Type B pancreatic cell (in vitro differentiated cells): ENCODE measurements around the gene NFE2L3. TPM values are rescaled to one million over a fixed set of nuclear protein-coding genes. Genes with fewer than 3 reads are reported as not detected.
"Not testable (repeated sequence)": the region's sequence is repeated elsewhere in the genome, so short reads cannot be mapped to it uniquely, and the experiment has no call there.

Source experiments
- DNase-seq: peaks from one replicate; pipeline ENCODE4 v3.0.0; 2021; ENCODE audit warnings: mixed read lengths; ENCODE audit not compliant: unreplicated experiment; ENCODE audit errors: extremely low spot score
- H3K27ac Mint-ChIP-seq: 2 replicates; pipeline ENCODE4 v1.8.0; 2021; ENCODE audit warnings: mild to moderate bottlenecking, mixed read lengths
- H3K27me3 Mint-ChIP-seq: 2 replicates; pipeline ENCODE4 v1.8.0; 2021; ENCODE audit warnings: mixed read lengths
- H3K36me3 Mint-ChIP-seq: 2 replicates; pipeline ENCODE4 v1.8.0; 2021; ENCODE audit warnings: mixed read lengths
- H3K4me1 Mint-ChIP-seq: one replicate; pipeline ENCODE4 v1.8.0; 2021; ENCODE audit warnings: mixed read lengths; ENCODE audit not compliant: unreplicated experiment
- H3K4me3 Mint-ChIP-seq: 2 replicates; pipeline ENCODE4 v1.8.0; 2021; ENCODE audit warnings: mild to moderate bottlenecking, mixed read lengths
- H3K9me3 Mint-ChIP-seq: 2 replicates; pipeline ENCODE4 v1.8.0; 2021; ENCODE audit warnings: mixed read lengths
- total RNA-seq: library from RNA; stranded (reverse); gene quantifications from 2 replicates; pipeline ENCODE4 v1.2.1, GENCODE V29; 2021; ENCODE audit warnings: low replicate concordance
- TF ChIP-seq, protein P1 (sequence below): fragments of 200-600 bp; sonication (generic); conservative IDR thresholded peaks from 2 replicates; pipeline ENCODE4 v1.5.0; 2021; ENCODE audit warnings: antibody characterized with exemption, mild to moderate bottlenecking

NFE2L3 gene
- total RNA-seq, 1 donor from 2014 or later = 6.5 TPM

DNA sequence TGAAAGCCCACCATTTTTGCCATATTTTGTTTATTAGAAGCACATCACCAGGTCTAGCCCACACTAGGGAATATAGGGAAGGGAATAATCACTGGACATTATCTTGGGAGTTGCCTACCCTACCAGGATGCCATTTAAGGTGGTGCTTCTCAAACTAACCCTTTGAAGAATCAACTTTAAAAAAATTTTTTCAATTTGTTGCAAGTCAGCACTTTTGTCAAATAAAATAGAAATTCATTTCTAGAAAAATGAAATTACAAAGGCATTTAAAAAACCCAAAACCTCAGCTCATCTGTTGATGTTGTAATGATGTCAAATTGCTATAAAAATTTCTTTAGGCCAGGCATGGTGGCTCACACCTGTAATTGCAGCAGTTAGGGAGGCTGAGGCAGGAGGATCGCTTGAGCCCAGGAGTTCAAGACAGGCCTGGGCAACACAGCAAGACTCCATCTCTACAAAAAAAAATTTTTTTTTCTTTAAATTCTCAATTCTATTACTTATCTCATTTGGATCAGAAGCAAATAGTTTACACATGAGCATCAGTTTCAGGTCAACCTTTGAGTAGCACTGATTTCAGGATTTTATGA, 2.5 kb upstream of the NFE2L3 start:
- Mint-ChIP-seq H3K36me3 (no peaks in the 10 kb centered on the region), H3K27ac (no peak overlapping the region), H3K27me3 (peaks cover 38% of the 10 kb centered on the region), H3K4me3 (no peak overlapping the region), H3K4me1 (peaks cover 7% of the 10 kb centered on the region), H3K9me3 (no peaks in the 10 kb centered on the region)
- TF ChIP-seq, protein P1, sequence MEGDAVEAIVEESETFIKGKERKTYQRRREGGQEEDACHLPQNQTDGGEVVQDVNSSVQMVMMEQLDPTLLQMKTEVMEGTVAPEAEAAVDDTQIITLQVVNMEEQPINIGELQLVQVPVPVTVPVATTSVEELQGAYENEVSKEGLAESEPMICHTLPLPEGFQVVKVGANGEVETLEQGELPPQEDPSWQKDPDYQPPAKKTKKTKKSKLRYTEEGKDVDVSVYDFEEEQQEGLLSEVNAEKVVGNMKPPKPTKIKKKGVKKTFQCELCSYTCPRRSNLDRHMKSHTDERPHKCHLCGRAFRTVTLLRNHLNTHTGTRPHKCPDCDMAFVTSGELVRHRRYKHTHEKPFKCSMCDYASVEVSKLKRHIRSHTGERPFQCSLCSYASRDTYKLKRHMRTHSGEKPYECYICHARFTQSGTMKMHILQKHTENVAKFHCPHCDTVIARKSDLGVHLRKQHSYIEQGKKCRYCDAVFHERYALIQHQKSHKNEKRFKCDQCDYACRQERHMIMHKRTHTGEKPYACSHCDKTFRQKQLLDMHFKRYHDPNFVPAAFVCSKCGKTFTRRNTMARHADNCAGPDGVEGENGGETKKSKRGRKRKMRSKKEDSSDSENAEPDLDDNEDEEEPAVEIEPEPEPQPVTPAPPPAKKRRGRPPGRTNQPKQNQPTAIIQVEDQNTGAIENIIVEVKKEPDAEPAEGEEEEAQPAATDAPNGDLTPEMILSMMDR = no peak
- no peak for DNase-seq

DNA sequence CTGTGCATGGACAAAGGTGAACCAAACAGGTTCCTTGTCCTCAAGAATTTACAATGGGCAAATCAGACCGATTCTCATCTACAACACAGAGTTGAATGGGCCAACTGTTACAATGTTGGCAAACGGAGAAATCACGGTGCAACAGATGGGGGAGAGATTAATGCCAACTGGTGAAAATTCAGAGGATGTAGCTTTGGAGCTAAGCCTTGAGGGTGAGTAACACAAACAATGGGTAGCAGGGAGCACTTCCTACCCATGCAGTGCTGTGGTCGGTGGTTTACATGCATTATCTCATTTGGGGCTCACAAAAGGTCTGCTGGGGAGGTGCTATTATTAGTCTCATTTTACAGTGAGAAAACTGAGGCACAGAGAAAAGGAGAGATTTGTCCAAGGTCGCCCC, 902 bp upstream of the NFE2L3 start:
- Mint-ChIP-seq H3K9me3 (no peaks in the 10 kb centered on the region), H3K4me3 (peak overlapping the region; percentile 86), H3K27ac (peak overlapping the region; percentile 27), H3K4me1 (peaks cover 14% of the 10 kb centered on the region), H3K36me3 (no peaks in the 10 kb centered on the region), H3K27me3 (peaks cover 54% of the 10 kb centered on the region)
- no peak for DNase-seq
- TF ChIP-seq, protein P1 = no peak

DNA sequence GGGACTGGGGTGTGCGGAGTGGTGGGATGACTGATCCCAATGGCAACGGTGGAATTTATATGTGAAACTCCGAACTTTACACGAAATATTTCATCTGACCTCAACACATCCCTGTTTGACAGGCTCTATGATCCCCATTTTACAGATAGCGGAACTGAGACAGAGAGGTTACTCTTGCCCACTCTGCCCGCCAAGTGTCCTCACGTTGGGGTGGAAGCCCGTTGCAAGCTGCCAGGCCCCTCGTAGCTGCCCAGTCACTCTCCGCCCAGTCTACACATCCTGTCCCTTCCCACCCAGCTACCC, 397 bp upstream of the NFE2L3 start:
- Mint-ChIP-seq H3K9me3 (no peaks in the 10 kb centered on the region), H3K4me1 (peaks cover 17% of the 10 kb centered on the region), H3K36me3 (no peaks in the 10 kb centered on the region), H3K4me3 (peak overlapping the region; percentile 86), H3K27me3 (peaks cover 59% of the 10 kb centered on the region), H3K27ac (peak overlapping the region; percentile 27)
- no peak for DNase-seq
- TF ChIP-seq, protein P1 = no peak

- H3K9me3 Mint-ChIP-seq, H3K36me3 Mint-ChIP-seq, DNase-seq: not testable (repeated sequence)
- Mint-ChIP-seq H3K4me3 (peak overlapping the region; percentile 87), H3K27me3 (peaks cover 59% of the 10 kb centered on the region), H3K4me1 (peaks cover 17% of the 10 kb centered on the region), H3K27ac (peak overlapping the region; percentile 71)
Measured at GRCh38 chr7:26152782-26153240, 813 bp downstream of the NFE2L3 start.

- H3K9me3 Mint-ChIP-seq = no peaks in the 10 kb centered on the region
- peaks cover 17% of the 10 kb centered on the region for H3K4me1 Mint-ChIP-seq
- DNase-seq = no peak
- peak overlapping the region; percentile 87 for H3K4me3 Mint-ChIP-seq
- H3K27ac Mint-ChIP-seq = peak overlapping the region; percentile 71
- TF ChIP-seq, protein P1 = no peak
- H3K27me3 Mint-ChIP-seq = peaks cover 63% of the 10 kb centered on the region
- H3K36me3 Mint-ChIP-seq = no peaks in the 10 kb centered on the region
Measured at GRCh38 chr7:26153241-26153822, 1.3 kb downstream of the NFE2L3 start.

DNA sequence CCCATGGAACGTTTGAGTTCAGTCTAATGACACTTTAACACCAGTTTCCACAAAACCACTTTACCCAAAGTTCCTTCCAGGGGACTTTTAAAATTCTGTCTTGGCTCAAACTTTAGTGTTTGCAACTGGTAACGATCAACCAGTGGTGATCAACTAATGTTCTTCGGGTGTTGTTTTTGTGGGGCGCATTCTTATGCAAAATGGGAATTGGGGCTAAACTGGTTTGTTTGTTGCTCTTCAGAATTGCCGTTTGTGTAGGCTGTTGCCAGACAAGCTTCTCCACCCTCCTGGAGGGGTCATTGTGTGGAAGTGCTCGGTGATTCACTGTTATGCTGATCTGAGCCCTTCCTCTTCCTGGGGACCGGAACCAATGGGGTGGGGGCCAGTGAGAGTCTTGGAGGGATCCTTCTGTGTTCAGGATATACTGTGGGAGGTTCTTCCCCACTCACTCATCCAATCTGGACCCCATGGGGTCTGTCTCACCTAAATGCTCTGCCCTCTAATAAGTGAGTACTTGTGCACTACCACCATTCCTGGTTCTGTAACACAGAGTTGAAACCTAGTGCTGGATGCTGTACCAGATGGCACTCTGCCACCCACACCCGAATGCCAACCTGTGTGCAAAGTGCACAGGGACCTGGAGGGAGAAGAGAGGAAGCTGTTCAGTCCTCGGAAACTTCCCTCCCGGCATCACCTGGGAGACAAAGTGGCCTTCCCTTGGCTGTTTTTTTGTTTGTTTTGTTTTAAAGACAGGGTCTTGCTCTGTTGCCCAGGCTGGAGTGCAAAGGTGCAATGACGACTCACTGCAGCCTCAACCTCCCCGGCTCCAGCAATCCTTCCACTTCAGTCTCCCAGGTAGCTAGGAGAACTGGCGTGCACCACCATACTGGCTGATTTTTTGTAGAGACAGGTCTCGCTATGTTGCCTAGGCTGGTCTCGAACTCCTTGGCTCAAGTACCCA, 2.1 kb downstream of the NFE2L3 start:
- DNase-seq = no peak
- peaks cover 68% of the 10 kb centered on the region for H3K27me3 Mint-ChIP-seq
- H3K4me1 Mint-ChIP-seq = peaks cover 19% of the 10 kb centered on the region
- peak overlapping the region; percentile 71 for H3K27ac Mint-ChIP-seq
- TF ChIP-seq, protein P1 = no peak
- no peaks in the 10 kb centered on the region for H3K36me3 Mint-ChIP-seq
- peak overlapping the region; percentile 87 for H3K4me3 Mint-ChIP-seq
- H3K9me3 Mint-ChIP-seq = no peaks in the 10 kb centered on the region
